ENCODE measurements around the gene PTPN13. TPM values are rescaled to one million over a fixed set of nuclear protein-coding genes. Genes with fewer than 3 reads are reported as not detected.

Gene PTPN13
- total RNA-seq, 1 donor from 2014 or later = 244 TPM

GRCh38 chr4:86788826-86789225 lies 194.7 kb downstream of the PTPN13 start:
- Histone ChIP-seq H3K9ac (no peak overlapping the region), H3K27me3 (no peaks in the 10 kb centered on the region), H2AFZ (replicated peaks) (no peak overlapping the region), H3K4me2 (no peak overlapping the region), H3K36me3 (peaks cover 94% of the 10 kb centered on the region), H3K79me2 (ENCODE audit: low read depth) (no peaks in the 10 kb centered on the region), H3K27ac (no peak overlapping the region), H3K9me3 (ENCODE audit: low read depth) (peaks cover 12% of the 10 kb centered on the region), H4K20me1 (ENCODE audit: low read depth) (no peaks in the 10 kb centered on the region), H3K4me3 (no peak overlapping the region), H3F3A (ENCODE audit: low read depth) (peaks cover 9% of the 10 kb centered on the region), H3K4me1 (no peaks in the 10 kb centered on the region)
- no peak overlapping the region for H3K4me3 Mint-ChIP-seq
- no peak overlapping the region for H3K27ac Mint-ChIP-seq
- H3K27me3 Mint-ChIP-seq (ENCODE audit: insufficient read depth, low read depth) = no peaks in the 10 kb centered on the region
- H3K4me1 Mint-ChIP-seq = no peaks in the 10 kb centered on the region
- DNase-seq (ENCODE audit: low spot score) = no peak
- peaks cover 28% of the 10 kb centered on the region for H3K9me3 Mint-ChIP-seq
- TF ChIP-seq EZH2 (IDR thresholded peaks at IDR 0.05) (no peak), CTCF (IDR thresholded peaks at IDR 0.05) (no peak), EZH2phosphoT487 (IDR thresholded peaks at IDR 0.05) (no peak)
- peaks cover 72% of the 10 kb centered on the region for H3K36me3 Mint-ChIP-seq

GRCh38 chr4:86791126-86791525 lies 197.0 kb downstream of the PTPN13 start:
- H3K4me1 ChIP-seq = no peaks in the 10 kb centered on the region
- no peaks in the 10 kb centered on the region for H4K20me1 ChIP-seq (ENCODE audit: low read depth)
- no peak overlapping the region for H3K4me3 ChIP-seq
- no peak overlapping the region for H3K27ac Mint-ChIP-seq
- no peaks in the 10 kb centered on the region for H3K27me3 Mint-ChIP-seq (ENCODE audit: insufficient read depth, low read depth)
- H3K79me2 ChIP-seq (ENCODE audit: low read depth) = no peaks in the 10 kb centered on the region
- H3K9me3 Mint-ChIP-seq = peaks cover 34% of the 10 kb centered on the region
- H3K4me2 ChIP-seq = no peak overlapping the region
- peaks cover 76% of the 10 kb centered on the region for H3K36me3 ChIP-seq
- H3K4me3 Mint-ChIP-seq = no peak overlapping the region
- peak; percentile 3 for DNase-seq (ENCODE audit: low spot score)
- H3F3A ChIP-seq (ENCODE audit: low read depth) = peaks cover 2% of the 10 kb centered on the region
- H3K9ac ChIP-seq = no peak overlapping the region
- H3K27ac ChIP-seq = no peak overlapping the region
- no peaks in the 10 kb centered on the region for H3K27me3 ChIP-seq
- peaks cover 12% of the 10 kb centered on the region for H3K9me3 ChIP-seq (ENCODE audit: low read depth)
- H3K36me3 Mint-ChIP-seq = peaks cover 74% of the 10 kb centered on the region
- H3K4me1 Mint-ChIP-seq = no peaks in the 10 kb centered on the region
- TF ChIP-seq EZH2phosphoT487 (IDR thresholded peaks at IDR 0.05) (no peak), CTCF (IDR thresholded peaks at IDR 0.05) (peak; percentile 4)
- H2AFZ ChIP-seq (replicated peaks) = no peak overlapping the region

GRCh38 chr4:86809809-86810208 lies 215.7 kb downstream of the PTPN13 start:
- peaks cover 30% of the 10 kb centered on the region for H3F3A ChIP-seq (ENCODE audit: low read depth)
- no peak for TF ChIP-seq EZH2phosphoT487 (IDR thresholded peaks at IDR 0.05)
- TF ChIP-seq CTCF (IDR thresholded peaks at IDR 0.05) = no peak
- H3K4me3 ChIP-seq = no peak overlapping the region
- Mint-ChIP-seq H3K27me3 (ENCODE audit: insufficient read depth, low read depth) (no peaks in the 10 kb centered on the region), H3K36me3 (peaks cover 61% of the 10 kb centered on the region), H3K27ac (no peak overlapping the region), H3K9me3 (no peaks in the 10 kb centered on the region), H3K4me3 (no peak overlapping the region), H3K4me1 (peaks cover 18% of the 10 kb centered on the region)
- peaks cover 83% of the 10 kb centered on the region for H3K36me3 ChIP-seq
- DNase-seq (ENCODE audit: low spot score) = no peak
- H3K9me3 ChIP-seq (ENCODE audit: low read depth) = no peaks in the 10 kb centered on the region
- H4K20me1 ChIP-seq (ENCODE audit: low read depth) = no peaks in the 10 kb centered on the region
- H3K27ac ChIP-seq = no peak overlapping the region
- H2AFZ ChIP-seq (replicated peaks) = no peak overlapping the region
- no peak overlapping the region for H3K9ac ChIP-seq
- no peaks in the 10 kb centered on the region for H3K27me3 ChIP-seq
- no peaks in the 10 kb centered on the region for H3K79me2 ChIP-seq (ENCODE audit: low read depth)
- H3K4me2 ChIP-seq = no peak overlapping the region
- no peaks in the 10 kb centered on the region for H3K4me1 ChIP-seq
